GM12878 (cell line): ENCODE results near the gene ZNF710. TPM values are rescaled to one million over a fixed set of nuclear protein-coding genes. Genes with fewer than 3 reads are reported as not detected.
A peak's percentile ranks its signal among the peaks of the same experiment; 100 is the strongest.

Experiments used
- ATF2 ChIP-seq: IDR thresholded peaks from 2 replicates; pipeline ENCODE4 v1.6.1; 2012; ENCODE audit warnings: low read length, inconsistent platforms
- MXI1 ChIP-seq: fragments of 150-350 bp; IDR thresholded peaks from 2 replicates; pipeline ENCODE4 v1.6.1; 2011; ENCODE audit warnings: low read depth, mild to moderate bottlenecking, inconsistent platforms, low read length, improper control_type of control experiment
- PAX5 ChIP-seq: IDR thresholded peaks from 2 replicates; pipeline ENCODE4 v1.6.1; 2011; ENCODE audit warnings: low read depth, low read length, borderline replicate concordance
- PKNOX1 ChIP-seq: fragments of 450-650 bp; IDR thresholded peaks from 2 replicates; pipeline ENCODE4 v1.6.1; 2016; ENCODE audit warnings: mild to moderate bottlenecking
- POLR2AphosphoS5 ChIP-seq: IDR thresholded peaks from 2 replicates; pipeline ENCODE4 v1.6.1; 2011; ENCODE audit warnings: mild to moderate bottlenecking, low read length, inconsistent platforms
- POU2F2 ChIP-seq: IDR thresholded peaks from 3 replicates; pipeline ENCODE4 v1.6.1; 2011; ENCODE audit warnings: low read depth, mild to moderate bottlenecking, low read length, borderline replicate concordance
- RELA ChIP-seq: fragments of 450-650 bp; IDR thresholded peaks from 2 replicates; pipeline ENCODE4 v1.8.0; 2014; ENCODE audit warnings: borderline replicate concordance; ENCODE audit not compliant: partially characterized antibody
- ZNF217 ChIP-seq: fragments of 450-650 bp; IDR thresholded peaks from 2 replicates; pipeline ENCODE4 v1.6.1; 2017; ENCODE audit warnings: antibody characterized with exemption, mild to moderate bottlenecking
- ZNF24 ChIP-seq: fragments of 450-650 bp; IDR thresholded peaks from 2 replicates; pipeline ENCODE4 v1.6.1; 2017; ENCODE audit warnings: antibody characterized with exemption, mild to moderate bottlenecking
- ZNF384 ChIP-seq: IDR thresholded peaks from 2 replicates; pipeline ENCODE4 v1.6.1; 2012; ENCODE audit warnings: low read depth, mild to moderate bottlenecking, low read length, improper control_type of control experiment, borderline replicate concordance
- ZNF592 ChIP-seq: fragments of 450-650 bp; IDR thresholded peaks from 2 replicates; pipeline ENCODE4 v1.6.1; 2017; ENCODE audit warnings: mild to moderate bottlenecking, moderate library complexity
- polyA plus RNA-seq, 11 experiments: library from polyadenylated mRNA; depleted of rRNA in 4 of 11; unstranded in 6 of 11; stranded (reverse) in 5 of 11; fragments of >200 nt; fragmentation: Nextera tagmentation in 4 of 11; fragmentation: Illumina TruSeq in 1 of 11; extraction: Ambion mirVana in 4 of 11; extraction: Trizol in 1 of 11; gene quantifications; 1 replicate in 1 of 11; 2 replicates in 10 of 11; pipeline versions ENCODE4 v1.2.1 to v1.2.3, GENCODE V29; 2011 to 2016; ENCODE audit warnings: inconsistent platforms in 2 of 11, missing spikeins in 2 of 11, low read depth in 1 of 11
- total RNA-seq, 4 experiments: library from RNA; depleted of rRNA in 3 of 4; stranded (reverse); fragments of >200 nt in 3 of 4; fragmentation: Illumina TruSeq in 1 of 4; extraction: Trizol in 1 of 4; gene quantifications; 2 replicates each; pipeline versions ENCODE4 v1.2.1 to v1.2.3, GENCODE V29; 2013 to 2021

ZNF710 gene
- total and polyA plus RNA-seq, 10 of the 15 experiments (the other 5 are each of a cell fraction or from before 2014, with no cell fraction given), result 1.4 to 43.5 (median 9.8) TPM

GRCh38 chr15:90101969-90102890, 101.1 kb downstream of the ZNF710 start, which contains the start of gene IDH2 (continued):
- no peak for TF ChIP-seq ZNF592
- TF ChIP-seq RELA, result peak; percentile 37
- peak; percentile 49; the same call in 1 of the 2 replicates for TF ChIP-seq ZNF217
- peak; percentile 37; the same call in 1 of the 3 replicates for TF ChIP-seq POU2F2
- peak; percentile 55; the same call in 1 of the 2 replicates for TF ChIP-seq MXI1
- no peak for TF ChIP-seq ZNF384
- peak; percentile 72 for TF ChIP-seq POLR2AphosphoS5
- TF ChIP-seq ATF2, result no peak
- TF ChIP-seq PAX5, result no peak
- TF ChIP-seq ZNF24, result no peak
- TF ChIP-seq PKNOX1, result no peak
- TF ChIP-seq, all 136 proteins: peak for 28
